Measurements from ENCODE around the gene PLPP3.
A peak's percentile ranks its signal among the peaks of the same experiment; 100 is the strongest.
"Not testable (repeated sequence)": the region's sequence is repeated elsewhere in the genome, so short reads cannot be mapped to it uniquely, and the experiment has no call there.

The PLPP3 gene

DNA sequence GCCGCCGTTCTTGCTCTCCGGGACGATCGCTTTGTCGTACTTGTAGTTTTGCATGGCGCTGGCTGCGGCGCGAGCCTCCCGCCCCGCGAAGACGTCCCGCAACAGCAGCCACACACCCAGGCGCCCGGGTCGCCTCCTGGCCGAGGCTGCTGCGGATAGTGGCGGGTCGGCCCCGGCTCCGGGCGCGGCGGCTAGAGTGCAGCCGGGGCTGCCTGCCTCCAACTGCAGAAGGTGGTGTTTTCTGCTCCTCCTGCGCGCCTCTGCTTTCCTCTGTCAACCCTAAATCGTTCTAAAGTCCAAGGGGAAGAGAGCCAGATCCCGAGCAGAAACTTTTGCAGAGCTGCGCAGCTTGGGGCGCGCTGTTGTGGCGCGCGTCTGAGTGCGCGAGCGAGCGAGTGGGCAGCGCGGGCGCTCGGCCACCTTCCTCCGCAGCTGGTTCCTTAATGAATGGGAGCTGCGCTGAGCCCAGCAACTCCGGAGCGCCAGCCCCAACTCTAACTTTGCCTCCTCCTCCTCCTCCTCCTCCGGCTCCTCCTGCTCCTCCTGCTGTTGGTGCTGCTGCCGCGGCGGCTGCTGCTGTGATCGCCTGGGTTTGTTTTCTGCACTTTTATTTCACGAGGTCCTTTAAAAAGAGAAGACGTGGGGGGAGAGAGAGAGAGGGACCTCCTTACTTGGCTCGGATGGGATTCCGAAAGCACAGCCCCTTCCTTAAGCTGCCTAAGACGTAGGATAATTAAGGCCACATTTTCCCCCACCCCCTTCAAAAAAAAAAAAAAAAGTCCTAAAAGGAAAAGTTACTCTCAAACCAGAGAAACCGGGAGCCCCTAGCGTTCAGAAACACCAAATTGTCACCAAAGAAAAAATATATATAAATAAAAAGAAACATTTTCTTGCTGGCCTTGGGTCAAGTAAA is at the start of gene PLPP3:
TSS of gene PLPP3 (minus strand) at position 601 of the 913 bp plus-strand sequence. CDS start at position 54, 547 bp downstream.
- peaks cover 18% of the 10 kb centered on the region for H3K36me3 Mint-ChIP-seq (ENCODE audit: low read depth)
- H3K4me3 Mint-ChIP-seq, result peak within 1 kb of the TSS; percentile 95
- H3K27me3 Mint-ChIP-seq, result peaks cover 20% of the 10 kb centered on the region
- H3K4me1 Mint-ChIP-seq (ENCODE audit: low read depth), result peaks cover 22% of the 10 kb centered on the region
- no peaks in the 10 kb centered on the region for H3K9me3 Mint-ChIP-seq
- intact Hi-C loops (cut with micrococcal nuclease), result loop anchor here (10.0 kb wide), 1 partner anchor 254 kb away; no protein-coding TSS in a partner anchor
- H3K27ac Mint-ChIP-seq, result peak within 1 kb of the TSS; percentile 84

DNA sequence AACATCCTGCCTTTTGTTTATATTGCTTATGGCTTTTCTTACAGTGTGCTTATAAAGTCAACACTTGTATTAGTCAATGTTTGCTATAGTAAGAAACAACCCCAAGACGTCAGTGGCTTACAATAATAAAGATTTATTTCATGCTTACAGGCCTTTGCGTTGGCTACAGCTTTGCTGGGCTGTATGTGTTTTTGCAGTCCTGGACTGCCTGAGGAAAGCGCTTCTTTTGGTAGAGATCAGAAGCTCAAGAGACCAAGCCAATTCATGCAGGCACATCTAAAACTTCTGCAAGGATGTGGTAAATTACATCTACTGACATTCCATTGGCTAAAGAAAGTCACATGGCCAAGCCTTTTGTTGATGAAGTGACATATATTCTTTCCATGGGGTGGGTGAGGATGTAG is 48.3 kb upstream of the PLPP3 start:
- peaks cover 23% of the 10 kb centered on the region for H3K27me3 Mint-ChIP-seq
- no peak overlapping the region for H3K4me3 Mint-ChIP-seq
- H3K36me3 Mint-ChIP-seq (ENCODE audit: low read depth), result no peaks in the 10 kb centered on the region
- H3K27ac Mint-ChIP-seq, result no peak overlapping the region
- no peaks in the 10 kb centered on the region for H3K4me1 Mint-ChIP-seq (ENCODE audit: low read depth)
- no peaks in the 10 kb centered on the region for H3K9me3 Mint-ChIP-seq
- intact Hi-C loops (cut with micrococcal nuclease), result no loop called here

DNA sequence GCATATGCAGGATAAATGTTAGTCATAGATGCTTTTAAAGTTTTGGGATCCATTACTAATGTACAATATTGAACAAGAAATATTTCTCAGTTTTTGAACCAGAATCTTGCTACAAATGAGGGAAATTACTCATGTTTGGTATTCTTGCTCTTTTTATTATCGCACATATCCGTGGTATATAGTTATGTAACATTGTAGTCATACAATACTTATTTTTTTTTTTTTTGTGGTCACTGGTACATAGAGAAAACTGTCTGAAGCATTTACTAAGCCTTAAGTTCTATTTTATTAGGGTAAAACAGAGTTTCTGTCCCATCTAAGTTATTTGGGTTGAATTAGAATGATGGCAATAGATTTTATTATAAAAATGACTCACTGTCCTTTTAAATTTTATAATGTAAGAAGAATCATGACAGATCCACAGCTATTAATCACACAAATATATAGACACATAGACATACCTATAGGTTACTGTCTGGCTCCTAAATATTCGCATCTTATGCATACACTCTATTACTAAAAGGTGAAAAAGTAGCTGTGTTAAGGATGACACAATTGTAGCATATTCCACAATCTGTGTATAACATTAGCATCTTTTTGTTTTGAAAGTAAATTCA is 47.8 kb upstream of the PLPP3 start:
- intact Hi-C loops (cut with micrococcal nuclease), result no loop called here
- H3K9me3 Mint-ChIP-seq, result no peaks in the 10 kb centered on the region
- no peaks in the 10 kb centered on the region for H3K4me1 Mint-ChIP-seq (ENCODE audit: low read depth)
- H3K27me3 Mint-ChIP-seq, result peaks cover 20% of the 10 kb centered on the region
- no peak overlapping the region for H3K4me3 Mint-ChIP-seq
- H3K27ac Mint-ChIP-seq, result no peak overlapping the region
- H3K36me3 Mint-ChIP-seq (ENCODE audit: low read depth), result no peaks in the 10 kb centered on the region

DNA sequence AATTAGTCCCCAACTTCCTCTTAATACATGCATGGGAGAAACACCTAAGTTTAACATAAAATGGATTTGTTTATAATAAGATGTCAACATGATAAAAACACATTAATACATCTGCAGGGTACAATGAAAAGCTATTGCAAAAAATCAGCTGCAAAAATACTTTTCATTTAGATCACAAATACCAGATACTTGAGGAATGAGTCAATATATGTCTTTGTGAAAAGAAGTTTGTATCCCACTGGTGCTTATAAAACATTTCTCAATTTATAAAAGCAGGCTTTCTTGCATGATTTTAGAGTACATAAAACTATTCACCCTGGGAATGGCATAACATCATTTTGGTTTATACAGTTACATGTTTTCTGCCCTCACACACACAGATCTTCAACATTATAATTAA is 47.2 kb upstream of the PLPP3 start:
- Mint-ChIP-seq H3K27ac (no peak overlapping the region), H3K4me1 (ENCODE audit: low read depth) (no peaks in the 10 kb centered on the region), H3K4me3 (no peak overlapping the region), H3K36me3 (ENCODE audit: low read depth) (no peaks in the 10 kb centered on the region), H3K9me3 (no peaks in the 10 kb centered on the region), H3K27me3 (peaks cover 19% of the 10 kb centered on the region)
- intact Hi-C loops (cut with micrococcal nuclease), result no loop called here

DNA sequence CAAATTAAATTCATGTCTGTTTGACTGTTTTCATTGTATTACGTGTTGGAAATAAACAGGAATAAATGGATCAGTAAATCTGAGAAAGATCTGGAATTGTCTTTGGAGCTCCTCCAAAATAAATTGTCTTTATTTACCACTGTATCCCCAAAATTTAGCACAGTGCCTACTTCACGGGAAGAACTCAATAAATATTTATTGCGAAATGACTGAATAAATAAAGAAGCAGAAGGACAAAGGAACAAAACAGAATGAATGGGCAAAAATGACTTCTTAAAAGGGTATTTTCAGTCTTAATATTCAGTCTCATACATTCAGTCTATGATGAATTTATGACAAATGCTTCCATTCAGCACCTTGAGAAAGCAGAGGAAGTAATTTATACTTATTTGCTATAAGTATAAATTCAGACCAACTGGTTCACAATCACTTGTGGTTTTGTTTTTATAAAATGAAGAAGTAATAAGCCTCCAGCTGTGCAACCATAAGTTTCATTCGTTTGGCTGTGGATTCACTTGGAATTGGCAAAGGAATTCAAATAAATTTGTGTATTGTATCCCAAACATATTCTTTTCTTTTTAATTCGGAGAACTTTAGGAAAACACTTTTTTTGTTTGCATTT is 46.6 kb upstream of the PLPP3 start:
- Mint-ChIP-seq H3K4me1 (ENCODE audit: low read depth) (no peaks in the 10 kb centered on the region), H3K36me3 (ENCODE audit: low read depth) (no peaks in the 10 kb centered on the region), H3K4me3 (no peak overlapping the region), H3K27ac (no peak overlapping the region), H3K9me3 (no peaks in the 10 kb centered on the region), H3K27me3 (peaks cover 19% of the 10 kb centered on the region)
- intact Hi-C loops (cut with micrococcal nuclease), result no loop called here

DNA sequence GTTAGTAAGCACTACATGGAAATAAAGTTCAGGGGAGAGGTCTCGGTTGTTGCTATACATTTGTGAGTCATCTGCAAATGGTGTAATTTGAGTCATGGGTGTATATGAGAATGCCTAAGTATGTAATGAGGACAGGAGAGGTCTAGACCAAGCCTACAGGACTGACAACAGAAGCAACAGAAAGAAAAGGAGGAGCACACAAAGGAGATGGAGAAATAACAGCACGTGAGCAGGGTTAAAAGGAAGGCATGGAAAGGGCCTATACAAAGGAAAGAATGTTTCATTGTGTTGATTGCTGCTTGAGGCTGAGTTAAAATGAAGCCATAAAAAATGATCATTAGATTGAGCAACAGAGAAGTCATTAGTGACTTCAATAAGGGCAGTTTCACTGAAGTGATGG is 37.8 kb upstream of the PLPP3 start:
- no peaks in the 10 kb centered on the region for H3K36me3 Mint-ChIP-seq (ENCODE audit: low read depth)

DNA sequence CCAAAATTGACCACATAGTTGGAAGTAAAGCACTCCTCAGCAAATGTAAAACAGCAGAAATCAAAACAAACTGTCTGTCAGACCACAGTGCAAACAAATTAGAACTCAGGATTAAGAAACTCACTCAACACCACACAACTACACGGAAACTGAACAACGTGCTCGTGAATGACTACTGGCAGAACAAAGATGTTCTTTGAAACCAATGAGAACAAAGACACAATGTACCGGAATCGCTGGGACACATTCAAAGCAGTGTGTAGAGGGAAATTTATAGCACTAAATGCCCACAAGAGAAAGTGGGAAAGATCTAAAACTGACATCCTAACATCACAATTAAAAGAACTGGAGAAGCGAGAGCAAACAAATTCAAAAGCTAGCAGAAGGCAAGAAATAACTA is 31.4 kb upstream of the PLPP3 start:
- H3K4me1 Mint-ChIP-seq (ENCODE audit: low read depth); H3K27me3 Mint-ChIP-seq; H3K27ac Mint-ChIP-seq; intact Hi-C loops (cut with micrococcal nuclease); H3K4me3 Mint-ChIP-seq; H3K36me3 Mint-ChIP-seq (ENCODE audit: low read depth): not testable (repeated sequence)
- H3K9me3 Mint-ChIP-seq, result peaks cover 10% of the 10 kb centered on the region

More for the DNA sequence above, 37.8 kb upstream of the PLPP3 start:
- Mint-ChIP-seq H3K4me3 (no peak overlapping the region), H3K27ac (no peak overlapping the region), H3K27me3 (no peaks in the 10 kb centered on the region), H3K4me1 (ENCODE audit: low read depth) (no peaks in the 10 kb centered on the region), H3K9me3 (peaks cover 10% of the 10 kb centered on the region)
- intact Hi-C loops (cut with micrococcal nuclease), result no loop called here

DNA sequence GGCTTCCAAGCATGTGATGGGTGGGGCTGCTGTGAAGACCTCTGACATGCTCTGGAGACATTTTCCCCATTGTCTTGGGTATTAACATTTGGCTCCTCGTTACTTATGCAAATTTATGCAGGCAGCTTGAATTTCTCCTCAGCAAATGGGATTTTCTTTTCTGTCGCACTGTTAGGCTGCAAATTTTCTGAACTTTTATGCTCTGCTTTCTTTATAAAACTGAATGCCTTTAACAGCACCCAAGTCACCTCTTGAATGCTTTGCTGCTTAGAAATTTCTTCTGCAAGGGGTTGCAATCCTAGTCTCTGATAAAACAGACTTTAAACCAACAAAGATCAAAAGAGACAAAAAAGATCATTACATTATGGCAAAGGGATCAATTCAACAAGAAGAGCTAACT is 30.7 kb upstream of the PLPP3 start:
- H3K36me3 Mint-ChIP-seq (ENCODE audit: low read depth); H3K4me1 Mint-ChIP-seq (ENCODE audit: low read depth); H3K4me3 Mint-ChIP-seq; H3K27me3 Mint-ChIP-seq; intact Hi-C loops (cut with micrococcal nuclease); H3K27ac Mint-ChIP-seq: not testable (repeated sequence)
- H3K9me3 Mint-ChIP-seq, result peaks cover 10% of the 10 kb centered on the region

DNA sequence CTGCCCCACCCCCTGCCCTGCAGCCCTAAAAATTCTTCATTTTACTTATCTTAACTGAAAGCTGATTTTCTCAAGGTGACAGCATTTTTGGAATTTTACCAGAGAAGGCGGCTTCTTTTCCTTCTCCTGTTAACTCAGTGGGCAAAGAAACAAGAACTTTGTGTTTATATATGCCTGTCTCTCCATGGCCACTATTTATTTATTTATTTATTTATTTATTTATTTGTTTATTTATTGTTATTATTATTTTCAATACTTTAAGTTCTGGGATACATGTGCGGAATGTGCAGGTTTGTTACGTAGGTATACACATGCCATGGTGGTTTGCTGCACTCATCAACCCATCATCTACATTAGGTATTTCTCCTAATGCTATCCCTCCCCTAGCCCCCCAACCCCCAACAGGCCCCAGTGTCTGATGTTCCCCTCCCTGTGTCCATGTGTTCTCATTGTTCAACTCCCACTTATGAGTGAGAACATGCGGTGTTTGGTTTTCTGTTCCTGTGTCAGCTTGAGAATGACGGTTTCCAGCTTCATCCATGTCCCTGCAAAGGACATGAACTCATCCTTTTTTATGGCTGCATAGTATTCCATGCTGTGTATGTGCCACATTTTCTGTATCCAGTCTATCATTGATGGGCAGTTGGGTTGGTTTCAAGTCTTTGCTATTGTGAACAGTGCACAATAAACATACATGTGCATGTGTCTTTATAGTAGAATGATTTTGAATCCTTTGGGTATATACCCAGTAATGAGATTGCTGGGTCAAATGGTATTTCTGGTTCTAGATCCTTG is 16.2 kb upstream of the PLPP3 start:
- H3K36me3 Mint-ChIP-seq (ENCODE audit: low read depth); intact Hi-C loops (cut with micrococcal nuclease); H3K4me3 Mint-ChIP-seq; H3K4me1 Mint-ChIP-seq (ENCODE audit: low read depth); H3K27me3 Mint-ChIP-seq; H3K27ac Mint-ChIP-seq; H3K9me3 Mint-ChIP-seq: not testable (repeated sequence)

DNA sequence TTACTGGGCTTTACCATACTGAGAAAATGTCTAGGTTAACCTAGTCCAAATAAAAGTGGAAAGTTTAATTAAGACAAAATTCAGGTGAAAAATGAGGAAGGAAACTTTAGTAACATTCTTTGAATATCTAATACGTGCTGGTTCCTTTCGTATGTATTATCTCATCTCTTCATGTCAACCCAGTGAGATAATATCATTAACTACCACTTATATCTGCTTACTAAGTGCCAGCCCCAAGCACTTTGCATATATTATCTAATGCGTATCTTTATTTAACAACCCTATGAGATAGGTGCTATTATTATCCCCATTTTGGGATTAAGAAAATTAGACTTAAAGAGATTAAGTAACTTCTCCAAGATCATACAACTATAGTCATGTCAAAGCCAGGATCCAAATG is 12.5 kb upstream of the PLPP3 start:
- no peaks in the 10 kb centered on the region for H3K4me1 Mint-ChIP-seq (ENCODE audit: low read depth)
- no peak overlapping the region for H3K27ac Mint-ChIP-seq
- intact Hi-C loops (cut with micrococcal nuclease), result no loop called here
- no peaks in the 10 kb centered on the region for H3K9me3 Mint-ChIP-seq
- H3K36me3 Mint-ChIP-seq (ENCODE audit: low read depth), result no peaks in the 10 kb centered on the region
- H3K27me3 Mint-ChIP-seq, result peaks cover 5% of the 10 kb centered on the region
- H3K4me3 Mint-ChIP-seq, result no peak overlapping the region

DNA sequence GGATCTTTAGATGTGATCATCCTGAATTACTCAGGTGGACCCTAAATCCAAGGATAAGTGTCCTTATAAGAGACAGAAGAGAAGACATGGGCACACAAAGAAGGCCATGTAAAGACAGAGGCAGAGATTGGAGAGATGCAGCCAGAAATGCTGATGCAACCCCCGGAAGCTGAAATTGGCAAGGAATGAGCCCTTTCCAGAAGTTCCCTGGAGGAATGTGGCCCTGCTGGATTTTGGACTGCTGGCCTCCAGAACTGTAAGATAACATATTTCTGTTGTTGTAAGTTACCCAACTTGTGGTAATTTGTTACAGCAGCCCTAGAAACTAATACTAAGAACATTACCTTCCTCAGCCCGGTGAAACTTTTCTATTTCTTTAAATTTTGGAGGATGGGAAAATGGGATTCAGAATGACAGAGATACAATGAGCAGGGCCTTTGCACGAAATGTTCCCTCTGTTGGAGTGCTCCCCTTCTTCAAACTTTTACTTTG is 11.2 kb upstream of the PLPP3 start:
- no peaks in the 10 kb centered on the region for H3K9me3 Mint-ChIP-seq
- H3K27me3 Mint-ChIP-seq, result peaks cover 2% of the 10 kb centered on the region
- no peak overlapping the region for H3K4me3 Mint-ChIP-seq
- no peaks in the 10 kb centered on the region for H3K4me1 Mint-ChIP-seq (ENCODE audit: low read depth)
- H3K27ac Mint-ChIP-seq, result no peak overlapping the region
- H3K36me3 Mint-ChIP-seq (ENCODE audit: low read depth), result no peaks in the 10 kb centered on the region
- intact Hi-C loops (cut with micrococcal nuclease), result no loop called here

DNA sequence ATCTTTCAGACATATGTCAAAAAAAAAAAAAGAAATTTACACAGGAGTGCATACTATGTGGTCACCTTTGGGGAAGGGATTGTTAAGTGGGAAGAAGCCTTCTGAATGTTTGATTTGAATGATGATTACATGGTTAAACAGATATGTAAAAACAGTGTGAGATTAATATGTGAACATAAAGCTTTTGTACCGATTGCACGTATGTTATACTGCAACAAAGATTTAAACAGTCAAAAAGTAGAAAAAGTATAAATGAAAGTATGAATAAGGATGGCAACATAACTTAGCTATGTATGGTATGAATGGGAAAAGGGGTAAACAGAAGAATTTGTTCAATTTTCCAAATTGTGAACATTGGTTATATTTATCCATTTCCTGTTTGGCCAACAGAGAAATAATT is 10.0 kb upstream of the PLPP3 start:
- H3K4me3 Mint-ChIP-seq, result no peak overlapping the region
- no peaks in the 10 kb centered on the region for H3K4me1 Mint-ChIP-seq (ENCODE audit: low read depth)
- intact Hi-C loops (cut with micrococcal nuclease), result loop anchor here (5.0 to 10.0 kb wide), 3 partner anchors 885 to 1445 kb away; no protein-coding TSS in a partner anchor
- no peaks in the 10 kb centered on the region for H3K9me3 Mint-ChIP-seq
- no peak overlapping the region for H3K27ac Mint-ChIP-seq
- peaks cover 2% of the 10 kb centered on the region for H3K27me3 Mint-ChIP-seq
- H3K36me3 Mint-ChIP-seq (ENCODE audit: low read depth), result no peaks in the 10 kb centered on the region

DNA sequence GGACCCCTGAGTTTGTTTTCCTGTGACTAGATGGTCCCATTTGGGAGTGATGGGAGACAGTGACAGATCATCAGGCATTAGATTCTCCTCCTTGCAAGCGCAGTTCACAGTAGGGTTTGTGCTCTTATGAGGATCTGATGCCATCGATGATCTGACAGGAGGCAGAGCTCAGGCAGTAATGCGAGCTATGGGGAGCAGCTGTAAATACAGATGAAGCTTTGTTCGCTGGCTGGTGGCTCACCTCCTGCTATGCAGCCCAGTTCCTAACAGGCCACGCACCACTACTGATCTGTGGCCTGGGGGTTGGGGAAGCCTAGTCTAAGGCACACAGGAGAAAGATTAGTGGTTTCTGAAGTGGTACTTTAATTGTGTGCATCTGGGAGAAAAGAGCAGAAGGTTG is 7.1 kb upstream of the PLPP3 start:
- H3K4me1 Mint-ChIP-seq (ENCODE audit: low read depth), result no peaks in the 10 kb centered on the region
- intact Hi-C loops (cut with micrococcal nuclease), result loop anchor here (5.0 to 10.0 kb wide), 3 partner anchors 882 to 1442 kb away; no protein-coding TSS in a partner anchor
- no peak overlapping the region for H3K27ac Mint-ChIP-seq
- H3K9me3 Mint-ChIP-seq, result no peaks in the 10 kb centered on the region
- H3K4me3 Mint-ChIP-seq, result no peak overlapping the region
- no peaks in the 10 kb centered on the region for H3K36me3 Mint-ChIP-seq (ENCODE audit: low read depth)
- H3K27me3 Mint-ChIP-seq, result peaks cover 4% of the 10 kb centered on the region

Measured in dendritic cell treated with granulocyte-macrophage colony-stimulating factor and Interleukin-4, amounts not matched to agents 40 ng/mL and 50 ng/mL, for 4 days (primary cell).